SKM-1 treated with dmso at 0.1 percent for 144 hours (cell line): ENCODE data around the gene NPIPA3.
"Not testable (repeated sequence)": the region's sequence is repeated elsewhere in the genome, so short reads cannot be mapped to it uniquely, and the experiment has no call there.

Experiments used
- DNase-seq: peaks from one replicate; lab custom pipeline; 2025; ENCODE audit not compliant: unreplicated experiment; lab: John Stamatoyannopoulos, UW

Gene NPIPA3

DNA sequence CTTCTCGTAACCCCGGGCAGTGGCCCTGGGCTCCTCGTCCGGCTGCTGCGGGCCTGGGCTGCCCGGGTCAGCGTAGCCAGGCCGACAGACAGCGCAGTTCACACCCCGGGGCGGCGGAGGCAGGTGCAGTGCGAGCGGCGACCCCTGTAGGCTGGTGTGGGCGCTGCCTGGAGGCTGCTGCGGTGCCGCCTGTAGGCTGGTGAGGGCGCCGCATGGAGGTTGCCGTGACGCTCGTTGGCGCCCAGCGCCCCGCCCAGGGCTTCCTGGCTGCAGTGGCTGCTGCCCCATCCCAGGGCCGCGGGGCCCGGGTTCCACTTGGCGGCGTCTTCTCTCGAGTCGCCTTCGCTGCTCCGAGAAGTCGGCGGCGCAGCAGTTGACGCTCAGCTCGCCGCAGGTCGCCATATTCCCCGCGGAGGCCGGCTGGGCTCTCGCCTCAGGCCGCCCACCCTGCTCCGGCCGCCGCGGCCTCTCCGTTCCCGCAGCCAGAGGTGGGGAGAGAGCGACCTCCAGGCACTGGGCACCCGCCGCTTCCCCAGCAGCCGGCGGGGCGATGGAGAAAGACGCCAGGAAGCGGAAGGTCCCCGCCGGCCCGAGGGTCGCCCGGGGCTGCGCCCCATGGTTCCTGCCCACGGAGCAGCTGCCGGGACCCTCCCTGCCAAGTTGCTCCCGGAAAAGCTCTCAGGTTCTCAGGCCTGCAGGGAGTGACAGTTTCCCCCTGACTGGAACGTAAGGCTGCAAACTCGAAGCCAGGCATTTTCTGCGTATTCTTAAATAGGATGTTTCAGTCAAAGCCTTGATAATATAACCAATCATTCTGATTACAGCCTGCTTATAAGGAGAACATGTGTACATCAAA lies at the start of gene NPIPA3:
NPIPA3 (plus strand) TSS at position 256 of the 856 bp plus-strand sequence. CDS start 5,533 bp downstream, outside the sequence.
- DNase-seq = not testable (repeated sequence)

DNA sequence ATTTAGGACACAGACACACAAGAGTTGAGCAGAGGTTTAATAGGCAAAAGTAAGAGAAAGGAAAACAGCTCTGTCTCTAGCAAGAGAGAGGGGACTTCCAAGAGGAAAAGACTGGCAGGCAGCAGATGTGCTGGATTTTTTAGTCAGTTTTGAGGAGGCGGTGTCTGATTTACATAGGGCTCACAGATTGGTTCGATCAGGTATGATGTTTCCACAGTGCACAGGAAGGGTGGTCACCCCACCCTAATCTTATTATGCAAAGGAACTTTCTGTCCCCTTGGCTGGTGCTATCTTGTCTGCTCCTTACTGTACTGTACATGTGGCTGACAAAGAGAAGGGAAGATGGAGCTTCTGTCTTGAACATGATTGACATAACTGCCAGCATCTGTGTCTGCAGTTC lies 45.1 kb upstream of the NPIPA3 start:
- no peak for DNase-seq

DNA sequence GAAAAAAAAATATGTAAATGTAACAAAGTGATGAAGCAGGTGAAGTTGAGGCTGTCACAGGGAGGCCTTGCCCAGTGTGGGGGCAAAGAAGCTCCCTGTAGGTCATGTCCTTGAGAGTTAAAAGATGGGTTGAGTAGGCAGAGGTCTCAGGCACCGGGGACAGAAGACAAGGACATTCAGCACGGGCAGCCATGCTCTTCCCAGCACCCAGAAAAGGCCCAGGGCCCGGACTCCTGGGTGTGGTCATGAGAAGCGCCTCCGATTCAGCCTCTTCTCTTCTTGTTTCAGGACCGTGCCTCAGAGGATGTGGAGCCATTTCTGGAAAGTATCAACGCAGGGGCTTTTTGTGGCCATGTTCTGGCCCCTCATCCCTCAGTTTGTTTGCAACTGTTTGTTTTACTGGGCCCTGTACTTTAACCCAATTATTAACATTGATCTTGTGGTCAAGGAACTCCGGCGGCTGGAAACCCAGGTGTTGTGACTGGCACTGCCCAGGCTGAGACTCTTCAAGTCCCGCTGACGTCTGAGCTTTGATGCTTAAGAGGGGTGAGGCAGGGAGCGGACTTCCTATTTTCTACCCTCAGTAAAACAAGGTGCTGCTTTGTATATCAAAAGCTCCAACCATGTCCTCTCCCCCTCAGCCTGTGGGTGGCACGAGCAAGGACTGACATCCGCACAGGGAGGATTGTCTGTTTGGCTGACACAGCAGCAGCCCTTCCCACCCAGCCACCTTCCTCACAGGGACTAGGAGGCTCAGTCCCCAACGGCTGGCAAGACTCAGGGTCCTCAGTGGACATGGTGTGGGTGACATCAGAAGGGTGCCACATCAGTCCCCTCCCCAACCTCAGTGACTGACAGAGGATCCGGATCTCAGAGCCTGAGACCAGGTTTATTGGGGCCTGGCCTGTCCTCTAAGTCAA lies 35.6 kb upstream of the NPIPA3 start:
- DNase-seq = no peak

DNA sequence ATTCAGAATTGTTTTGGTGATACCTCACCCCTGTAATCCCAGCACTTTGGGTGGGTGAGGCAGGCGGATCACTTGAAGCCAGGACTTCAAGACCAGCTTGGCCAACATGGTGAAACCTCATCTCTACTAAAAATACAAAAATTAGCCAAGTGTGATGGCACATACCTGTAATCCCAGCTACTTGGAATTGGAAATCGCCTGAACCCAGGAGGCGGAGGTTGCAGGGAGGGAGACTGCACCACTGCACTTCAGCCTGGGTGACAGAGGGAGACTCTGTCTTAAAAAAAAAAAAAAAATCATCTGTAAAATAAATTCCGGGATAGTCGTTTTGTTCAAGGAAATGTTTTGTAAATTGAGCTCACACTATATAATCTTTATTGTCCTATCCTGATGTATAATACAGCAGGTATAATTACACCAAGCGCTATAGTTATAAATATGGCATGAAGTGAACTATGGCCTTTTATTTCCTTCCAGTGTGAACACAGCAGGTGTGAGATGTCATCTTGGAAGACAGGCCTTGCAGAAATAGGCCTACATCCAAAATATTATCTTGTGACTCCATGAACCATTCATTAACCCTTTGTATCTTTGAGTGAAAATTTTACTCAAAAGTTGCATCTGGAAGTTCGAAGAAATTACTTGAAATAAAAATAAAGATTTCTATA lies 34.5 kb upstream of the NPIPA3 start:
- DNase-seq = no peak

DNA sequence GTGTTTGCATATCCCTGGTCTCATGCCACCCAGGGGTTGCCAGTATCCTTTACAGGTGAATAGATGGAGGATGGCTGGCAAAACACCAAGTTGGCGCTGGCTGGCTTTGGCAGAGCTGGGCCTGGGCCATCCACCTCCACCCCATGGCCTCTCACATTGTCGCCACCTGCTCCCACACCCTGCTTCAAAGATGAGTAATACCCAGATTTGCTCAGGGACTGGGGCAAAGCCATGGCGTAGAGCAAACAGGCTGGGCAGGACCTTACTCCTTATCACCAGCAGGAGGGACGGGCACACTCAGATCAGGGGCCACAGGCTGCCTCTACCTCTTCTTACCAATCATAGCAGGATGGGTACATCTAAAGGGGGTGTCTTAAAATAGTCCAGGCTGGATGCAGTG lies 33.4 kb upstream of the NPIPA3 start:
- no peak for DNase-seq

DNA sequence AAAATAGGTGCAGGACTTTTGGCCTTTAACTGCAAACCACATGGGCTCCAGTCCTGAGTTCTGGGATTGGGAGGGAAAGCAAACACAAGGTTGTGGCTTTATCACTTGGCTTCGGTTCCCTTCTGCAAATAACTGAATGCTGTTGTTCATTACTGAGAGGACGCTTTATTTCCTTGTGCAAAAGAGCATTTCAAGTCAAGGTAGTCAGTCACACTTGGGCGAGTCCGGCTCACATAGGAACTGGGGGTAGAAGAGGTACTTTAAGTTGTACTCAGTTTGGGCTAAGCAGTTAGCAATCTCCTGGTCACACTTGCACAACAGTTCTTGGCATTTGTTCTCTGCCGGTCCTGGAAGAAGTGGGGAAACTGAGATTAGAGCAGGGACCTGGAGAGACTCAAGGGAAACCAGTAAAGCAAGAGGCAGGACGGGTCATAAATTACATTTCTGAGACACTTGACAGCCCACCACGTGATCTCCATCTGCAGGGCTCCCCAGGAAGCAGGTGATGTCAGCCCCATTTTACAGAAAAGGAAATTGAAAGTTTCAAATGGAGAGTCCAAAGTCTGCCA lies 30.7 kb upstream of the NPIPA3 start:
- no peak for DNase-seq

DNA sequence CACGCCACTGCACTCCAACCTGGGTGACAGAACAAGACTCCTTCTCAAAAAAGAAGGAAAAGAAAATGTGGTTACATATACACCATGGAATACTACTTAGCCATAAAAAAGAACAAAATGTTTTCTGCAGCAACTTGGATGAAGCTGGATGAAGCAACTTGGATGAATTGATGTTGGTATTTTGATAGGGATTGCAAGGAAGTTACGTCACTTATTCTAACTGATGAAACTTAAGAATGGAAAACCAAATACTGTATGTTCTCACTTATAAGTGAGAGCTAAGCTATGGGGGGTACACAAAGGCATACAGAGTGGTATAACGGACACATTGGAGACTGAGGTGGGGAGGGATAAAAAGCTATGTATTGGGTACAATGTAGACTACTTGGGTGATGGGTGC lies 26.6 kb upstream of the NPIPA3 start:
- no peak for DNase-seq

DNA sequence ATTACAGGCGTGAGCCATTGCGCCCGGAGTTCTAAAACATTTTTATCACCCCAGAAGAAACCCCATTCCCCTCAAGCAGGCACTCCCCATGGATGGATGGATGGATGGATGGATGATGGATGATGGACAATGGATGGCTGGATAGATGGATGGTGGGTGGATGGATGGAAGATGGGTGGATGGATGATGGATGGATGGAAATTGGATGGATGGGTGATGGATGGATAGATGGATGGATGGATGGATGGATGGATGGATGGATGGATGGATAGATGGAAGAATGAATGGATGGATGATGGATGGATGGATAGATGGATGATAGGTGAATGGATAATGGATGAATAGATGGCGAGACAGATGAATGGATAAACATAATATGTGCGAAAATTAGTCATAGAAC lies 25.6 kb upstream of the NPIPA3 start:
- DNase-seq = no peak

DNA sequence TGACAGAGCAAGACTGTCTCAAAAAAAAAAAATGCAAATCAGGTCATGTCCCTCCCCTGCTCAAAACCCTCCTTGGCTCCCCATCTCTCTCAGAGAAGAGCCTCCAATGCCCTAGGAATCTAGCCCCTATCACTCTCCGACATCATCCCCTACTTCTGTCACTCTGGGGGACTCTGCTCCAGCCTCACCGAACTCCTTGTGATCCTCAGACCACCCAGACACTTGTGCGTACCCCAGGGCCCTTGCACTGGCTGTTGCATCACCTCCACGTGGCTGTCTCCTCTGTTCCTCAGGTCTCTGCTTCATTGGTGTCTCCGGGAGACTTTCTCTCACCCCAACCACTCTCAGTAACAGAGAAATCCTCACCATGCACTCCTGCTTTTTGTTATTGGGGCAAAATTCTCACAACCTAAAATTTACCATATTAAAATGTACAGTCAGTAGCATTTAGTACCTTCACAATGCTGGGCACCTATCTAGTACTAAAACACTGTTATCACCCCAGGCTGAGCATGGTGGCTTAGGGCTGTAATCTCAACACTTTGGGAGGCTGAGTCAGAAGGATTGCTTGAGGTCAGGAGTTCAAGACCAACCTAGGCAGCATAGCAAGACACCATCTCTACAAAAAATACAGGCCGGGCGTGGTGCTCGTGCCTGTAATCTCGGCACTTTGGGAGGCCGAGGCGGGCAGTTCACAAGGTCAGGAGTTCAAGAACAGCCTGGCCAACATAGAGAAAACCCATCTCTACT lies 24.3 kb upstream of the NPIPA3 start:
- DNase-seq = no peak

DNA sequence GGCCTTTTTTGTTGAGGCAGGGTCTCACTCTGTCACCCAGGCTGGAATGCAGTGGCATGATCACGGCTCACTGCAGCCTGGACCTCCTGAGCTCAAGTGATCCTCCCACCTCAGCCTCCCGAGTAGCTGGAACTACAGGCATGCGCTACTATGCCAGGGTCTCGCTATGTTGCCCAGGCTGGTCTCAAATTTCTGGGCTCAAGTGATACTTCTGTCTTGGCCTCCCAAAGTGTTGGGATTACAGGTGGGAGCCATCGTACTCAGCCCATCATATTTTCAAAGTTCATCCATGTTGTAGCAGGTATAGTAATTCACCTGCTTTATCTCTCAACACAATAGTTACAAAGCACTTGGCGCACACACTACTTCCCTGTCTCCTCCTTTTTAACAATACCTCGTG lies 22.8 kb upstream of the NPIPA3 start:
- not testable (repeated sequence) for DNase-seq

DNA sequence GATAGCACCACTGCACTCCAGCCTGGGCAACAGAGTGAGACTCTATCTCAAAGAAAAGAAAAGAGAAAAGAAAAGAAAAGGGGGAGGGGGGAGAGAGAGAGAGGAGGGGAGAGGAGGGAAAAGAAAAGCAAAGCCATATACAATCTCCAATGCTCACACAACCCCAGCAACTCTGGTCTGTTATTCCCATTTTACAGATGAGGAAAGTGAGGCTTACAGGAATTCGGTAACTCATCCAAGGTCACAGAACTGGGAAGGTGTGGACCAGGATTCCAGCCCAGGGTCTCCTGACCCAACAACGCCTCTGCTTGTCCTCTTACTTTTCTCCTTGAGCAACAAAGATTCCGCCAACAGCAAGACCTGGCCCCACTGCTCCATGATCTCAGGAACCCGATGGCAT lies 22.1 kb upstream of the NPIPA3 start:
- no peak for DNase-seq

DNA sequence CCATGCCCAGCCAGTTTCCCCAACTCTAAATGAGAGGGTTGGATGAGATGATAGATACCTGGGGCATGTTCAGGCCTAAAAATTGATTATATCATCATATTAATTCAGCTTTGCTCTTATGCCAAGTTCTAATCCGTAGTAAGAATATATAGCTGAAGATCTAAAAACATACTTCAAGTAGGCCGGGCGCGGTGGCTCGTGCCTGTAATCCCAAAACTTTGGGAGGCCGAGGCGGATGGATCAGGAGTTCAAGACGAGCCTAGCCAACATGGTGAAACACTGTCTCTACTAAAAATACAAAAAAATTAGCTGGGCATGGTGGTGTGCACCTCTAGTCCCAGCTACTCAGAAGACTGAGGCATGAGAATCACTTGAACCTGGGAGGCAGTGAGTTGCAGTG lies 21.1 kb upstream of the NPIPA3 start:
- no peak for DNase-seq

DNA sequence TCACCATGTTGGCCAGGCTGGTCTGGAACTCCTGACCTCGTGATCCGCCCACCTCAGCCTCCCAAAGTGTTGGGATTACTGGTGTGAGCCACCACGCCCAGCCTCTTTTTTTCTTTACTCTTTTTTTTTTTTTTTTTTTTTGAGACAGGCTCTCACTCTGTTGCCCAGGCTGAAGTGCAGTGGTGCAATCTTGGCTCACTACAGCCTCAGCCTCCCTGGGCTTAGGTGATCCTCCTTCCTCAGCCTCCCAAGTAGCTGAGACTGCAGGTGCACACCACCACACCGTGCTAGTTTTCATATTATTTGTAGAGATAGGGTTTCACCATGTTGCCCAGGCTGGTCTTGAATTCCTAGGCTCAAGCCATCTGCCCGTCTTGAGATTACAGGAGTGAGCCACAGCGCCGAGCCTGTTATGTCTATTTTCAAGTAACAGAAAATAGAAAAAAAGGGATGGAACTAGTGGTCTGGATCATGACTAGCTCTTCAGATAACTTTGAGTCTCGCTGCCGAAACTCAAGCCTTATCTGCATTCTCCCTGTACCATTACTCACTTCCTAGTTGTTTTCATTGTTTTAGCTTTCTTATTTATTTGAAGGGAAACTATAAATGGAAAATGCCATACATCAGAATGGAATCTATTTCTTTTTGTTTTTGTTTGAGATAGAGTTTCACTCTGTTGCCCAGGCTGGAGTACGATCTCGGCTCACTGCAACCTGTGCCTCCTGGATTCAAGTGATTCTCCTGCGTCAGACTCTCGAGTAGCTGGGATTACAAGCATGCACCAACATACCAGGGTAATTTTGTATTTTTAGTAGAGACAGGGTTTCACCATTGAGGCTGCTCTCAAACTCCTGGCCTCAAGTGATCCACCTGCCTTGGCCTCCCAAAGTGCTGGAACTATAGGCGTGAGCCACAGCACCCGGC lies 17.1 kb upstream of the NPIPA3 start:
- DNase-seq = not testable (repeated sequence)

DNA sequence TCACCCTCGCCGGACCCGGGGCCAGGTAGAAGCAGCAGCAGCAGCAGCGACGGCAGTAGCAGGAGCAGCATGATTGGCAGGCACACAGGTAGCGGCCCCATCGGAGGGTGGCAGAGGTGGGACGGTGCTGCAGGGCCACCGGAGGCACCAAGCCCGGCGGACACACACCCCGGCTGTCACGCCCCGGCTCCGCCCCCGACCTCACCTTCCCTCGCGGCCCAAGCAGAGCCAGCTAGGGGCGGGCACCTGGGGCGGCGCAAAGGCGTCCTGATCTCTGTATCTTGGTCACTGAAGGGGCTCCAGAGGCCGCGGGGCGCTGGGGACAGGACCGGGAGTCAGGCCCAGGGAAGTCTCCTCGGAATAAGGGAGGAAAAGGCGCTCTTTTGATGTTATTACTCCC lies 9.1 kb upstream of the NPIPA3 start, which contains the start of gene PLA2G10:
PLA2G10 (minus strand) TSS at position 180 of the 400 bp plus-strand sequence; CDS start at position 101, 79 bp downstream.
- not testable (repeated sequence) for DNase-seq

DNA sequence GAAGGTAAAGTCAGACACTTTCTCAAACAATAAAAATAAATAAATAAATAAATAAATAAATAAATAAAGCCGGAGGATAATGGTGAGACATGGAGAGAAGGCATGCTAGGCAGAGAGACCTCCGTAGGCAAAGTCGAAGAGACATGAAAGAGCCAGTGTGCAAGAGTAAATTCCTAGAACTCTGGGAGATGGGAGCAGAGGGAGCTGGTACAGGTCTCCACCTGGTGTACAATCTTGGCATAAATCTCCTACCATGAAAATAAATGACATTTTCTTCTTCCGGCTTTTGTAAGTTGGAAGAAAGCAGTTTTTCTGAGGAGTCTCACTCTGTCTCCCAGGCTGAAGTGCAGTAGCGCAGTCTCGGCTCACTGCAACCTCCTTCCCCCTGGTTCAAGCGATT lies 1.4 kb upstream of the NPIPA3 start:
- not testable (repeated sequence) for DNase-seq

DNA sequence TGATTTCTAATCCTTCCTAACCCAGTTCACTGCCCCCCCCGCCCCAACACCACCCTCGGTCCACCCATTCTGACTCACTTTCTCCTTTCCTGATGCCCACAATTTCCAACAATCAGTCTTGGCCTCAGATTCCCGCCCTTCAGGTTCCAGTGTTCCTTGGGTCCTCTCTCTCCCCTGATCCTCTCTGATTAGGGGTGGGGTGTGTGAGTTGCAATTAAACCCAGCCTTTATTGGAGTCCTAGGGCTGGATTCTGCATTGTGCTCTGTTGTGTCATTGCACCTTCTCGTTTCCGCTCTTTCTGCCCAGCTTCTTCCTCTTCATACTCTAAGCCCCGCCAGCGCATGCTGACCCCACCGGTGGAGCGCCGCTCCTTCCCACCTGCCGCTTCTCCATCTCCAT lies 539 bp upstream of the NPIPA3 start:
- DNase-seq = not testable (repeated sequence)

DNA sequence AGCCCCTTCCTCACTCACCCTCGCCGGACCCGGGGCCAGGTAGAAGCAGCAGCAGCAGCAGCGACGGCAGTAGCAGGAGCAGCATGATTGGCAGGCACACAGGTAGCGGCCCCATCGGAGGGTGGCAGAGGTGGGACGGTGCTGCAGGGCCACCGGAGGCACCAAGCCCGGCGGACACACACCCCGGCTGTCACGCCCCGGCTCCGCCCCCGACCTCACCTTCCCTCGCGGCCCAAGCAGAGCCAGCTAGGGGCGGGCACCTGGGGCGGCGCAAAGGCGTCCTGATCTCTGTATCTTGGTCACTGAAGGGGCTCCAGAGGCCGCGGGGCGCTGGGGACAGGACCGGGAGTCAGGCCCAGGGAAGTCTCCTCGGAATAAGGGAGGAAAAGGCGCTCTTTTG lies 30.0 kb downstream of the NPIPA3 start:
- not testable (repeated sequence) for DNase-seq

DNA sequence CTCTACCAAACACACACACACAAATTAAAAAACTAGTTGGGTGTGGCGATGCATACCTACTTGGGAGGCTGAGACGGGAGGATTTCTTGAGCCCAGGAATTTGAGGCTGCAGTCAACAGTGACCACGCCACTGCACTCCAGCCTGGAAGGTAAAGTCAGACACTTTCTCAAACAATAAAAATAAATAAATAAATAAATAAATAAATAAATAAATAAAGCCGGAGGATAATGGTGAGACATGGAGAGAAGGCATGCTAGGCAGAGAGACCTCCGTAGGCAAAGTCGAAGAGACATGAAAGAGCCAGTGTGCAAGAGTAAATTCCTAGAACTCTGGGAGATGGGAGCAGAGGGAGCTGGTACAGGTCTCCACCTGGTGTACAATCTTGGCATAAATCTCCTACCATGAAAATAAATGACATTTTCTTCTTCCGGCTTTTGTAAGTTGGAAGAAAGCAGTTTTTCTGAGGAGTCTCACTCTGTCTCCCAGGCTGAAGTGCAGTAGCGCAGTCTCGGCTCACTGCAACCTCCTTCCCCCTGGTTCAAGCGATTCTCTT lies 37.7 kb downstream of the NPIPA3 start:
- DNase-seq = not testable (repeated sequence)

DNA sequence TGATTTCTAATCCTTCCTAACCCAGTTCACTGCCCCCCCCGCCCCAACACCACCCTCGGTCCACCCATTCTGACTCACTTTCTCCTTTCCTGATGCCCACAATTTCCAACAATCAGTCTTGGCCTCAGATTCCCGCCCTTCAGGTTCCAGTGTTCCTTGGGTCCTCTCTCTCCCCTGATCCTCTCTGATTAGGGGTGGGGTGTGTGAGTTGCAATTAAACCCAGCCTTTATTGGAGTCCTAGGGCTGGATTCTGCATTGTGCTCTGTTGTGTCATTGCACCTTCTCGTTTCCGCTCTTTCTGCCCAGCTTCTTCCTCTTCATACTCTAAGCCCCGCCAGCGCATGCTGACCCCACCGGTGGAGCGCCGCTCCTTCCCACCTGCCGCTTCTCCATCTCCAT lies 38.6 kb downstream of the NPIPA3 start:
- not testable (repeated sequence) for DNase-seq
